Stimulated activated CD8-positive, alpha-beta memory T cell treated with anti-CD3 and anti-CD28 coated beads, Interleukin-4, amount 100 ng/mL, for 4 hours (primary cell): ENCODE results near the gene VAMP2.
"Not testable (repeated sequence)": the region's sequence is repeated elsewhere in the genome, so short reads cannot be mapped to it uniquely, and the experiment has no call there.

ENCODE experiments used
- DNase-seq, 2 donors: peaks; one replicate each; pipeline ENCODE4 v3.0.0-alpha.2; 2020; ENCODE audit warnings: low read depth in 2 of 2, low spot score in 1 of 2

VAMP2 gene

GRCh38 chr17:8176197-8176940 lies 13.6 kb upstream of the VAMP2 start, which contains the start of gene TMEM107:
Gene TMEM107, minus strand, starts transcription at chr17:8176380. Its CDS starts 94 bp downstream, at chr17:8176286.
- DNase-seq = peak; percentile 70

- no peak for DNase-seq
Measured at GRCh38 chr17:8175795-8176196, 13.0 kb upstream of the VAMP2 start.

GRCh38 chr17:8173871-8174322 lies 11.1 kb upstream of the VAMP2 start:
- DNase-seq = no peak

- DNase-seq = peak in 1 of 2 donors; percentile 68
Measured at GRCh38 chr17:8173056-8173870, 10.5 kb upstream of the VAMP2 start.

- DNase-seq = not testable (repeated sequence)
Measured at GRCh38 chr17:8170186-8170585, 7.4 kb upstream of the VAMP2 start.

- no peak for DNase-seq
Measured at GRCh38 chr17:8167526-8167925, 4.8 kb upstream of the VAMP2 start.

- DNase-seq = no peak
Measured at GRCh38 chr17:8166731-8167130, 4.0 kb upstream of the VAMP2 start.

- DNase-seq = no peak
Measured at GRCh38 chr17:8164815-8165131, 2.0 kb upstream of the VAMP2 start.

GRCh38 chr17:8163978-8164814 lies 1.4 kb upstream of the VAMP2 start:
- DNase-seq = no peak

GRCh38 chr17:8162997-8163977 lies 539 bp upstream of the VAMP2 start:
- no peak for DNase-seq

- DNase-seq = no peak
Measured at GRCh38 chr17:8161289-8162232, 1.2 kb downstream of the VAMP2 start.

- no peak for DNase-seq
Measured at GRCh38 chr17:8160741-8161221, 2.0 kb downstream of the VAMP2 start.

- no peak for DNase-seq
Measured at GRCh38 chr17:8160224-8160577, 2.5 kb downstream of the VAMP2 start.

- DNase-seq = no peak
Measured at GRCh38 chr17:8159459-8160223, 3.1 kb downstream of the VAMP2 start.

GRCh38 chr17:8159032-8159400 lies 3.7 kb downstream of the VAMP2 start:
- DNase-seq = no peak

GRCh38 chr17:8158267-8159031 lies 4.3 kb downstream of the VAMP2 start:
- peak; percentile 74 to 78 for DNase-seq

GRCh38 chr17:8156246-8156992 lies 6.3 kb downstream of the VAMP2 start:
- peak; percentile 99 to 100 for DNase-seq
